Upper lobe of left lung (tissue), 6 donors: ENCODE data around the gene DUSP15. TPM values are rescaled to one million over a fixed set of nuclear protein-coding genes. Genes with fewer than 3 reads are reported as not detected.
"Not testable (repeated sequence)": the region's sequence is repeated elsewhere in the genome, so short reads cannot be mapped to it uniquely, and the experiment has no call there.

ENCODE experiments used
- ATAC-seq, 2 donors: fragments of 200-7000 bp; cut with Tn5 transposase; one replicate each; pipeline ENCODE4 v1.9.1; 2022; ENCODE audit warnings: mild to moderate bottlenecking in 2 of 2, moderate library complexity in 2 of 2; ENCODE audit not compliant: low FRiP score in 2 of 2
- DNase-seq, 2 donors: peaks; one replicate each; pipeline ENCODE4 v3.0.0-alpha.2; 2019 to 2020
- H3K27ac ChIP-seq, 4 donors: fragments of 200-600 bp; sonication (generic); one replicate each; pipeline ENCODE4 v1.5.1; 2016 to 2019
- H3K27me3 ChIP-seq, 4 donors: fragments of 200-600 bp; sonication (generic); one replicate each; pipeline ENCODE4 v1.5.1; 2017 to 2019
- H3K36me3 ChIP-seq, 4 donors: fragments of 200-600 bp; sonication (generic); one replicate each; pipeline ENCODE4 v1.5.1; 2016 to 2019
- H3K4me1 ChIP-seq, 4 donors: fragments of 200-600 bp; sonication (generic); one replicate each; pipeline ENCODE4 v1.5.1; 2018 to 2019
- H3K4me3 ChIP-seq, 4 donors: fragments of 200-600 bp; sonication (generic); one replicate each; pipeline ENCODE4 v1.5.1; 2017 to 2019; ENCODE audit warnings: mild to moderate bottlenecking in 2 of 4, moderate library complexity in 1 of 4
- H3K9me3 ChIP-seq, 4 donors: fragments of 200-600 bp; sonication (generic); one replicate each; pipeline ENCODE4 v1.5.1; 2018 to 2019
- CTCF ChIP-seq, 6 experiments: fragments of 450-650 bp in 4 of 6; fragments of 200-600 bp in 2 of 6; sonication (generic) in 2 of 6; IDR thresholded peaks; one replicate each; pipeline ENCODE4 v1.5.1; 2016 to 2019; ENCODE audit warnings: antibody characterized with exemption in 6 of 6
- EP300 ChIP-seq, 4 donors: sonication (generic); formaldehyde crosslinking; IDR thresholded peaks; one replicate each; pipeline ENCODE4 v1.5.1; 2017; ENCODE audit warnings: antibody characterized with exemption in 4 of 4, control low read depth in 2 of 4
- POLR2A ChIP-seq, 4 donors: fragments of 450-650 bp; IDR thresholded peaks; one replicate each; pipeline ENCODE4 v1.5.1; 2016 to 2017; ENCODE audit warnings: antibody characterized with exemption in 4 of 4, mild to moderate bottlenecking in 2 of 4
- POLR2AphosphoS5 ChIP-seq, 2 donors: sonication (generic); formaldehyde crosslinking; IDR thresholded peaks; one replicate each; pipeline ENCODE4 v1.5.1; 2017; ENCODE audit warnings: antibody characterized with exemption in 2 of 2
- WGBS, 2 donors: methylation state at CpG; one replicate each; pipeline ENCODE4 v1.1.5; 2017 to 2018; 5-methylcytosine and 5-hydroxymethylcytosine counted together
- total RNA-seq, 6 donors: library from RNA; depleted of rRNA in 4 of 6; stranded (reverse); fragments of >200 nt in 4 of 6; gene quantifications; one replicate each; pipeline versions ENCODE4 v1.1.0 to v1.2.1, GENCODE V29; 2016 to 2021
- donor health status: DM: no; HTN: no; CAD: no; lungs with moderate emphysema.
- donor health status: DM: no; HTN: yes; CAD: no; lungs with severe emphysema.

The DUSP15 gene, protein sequence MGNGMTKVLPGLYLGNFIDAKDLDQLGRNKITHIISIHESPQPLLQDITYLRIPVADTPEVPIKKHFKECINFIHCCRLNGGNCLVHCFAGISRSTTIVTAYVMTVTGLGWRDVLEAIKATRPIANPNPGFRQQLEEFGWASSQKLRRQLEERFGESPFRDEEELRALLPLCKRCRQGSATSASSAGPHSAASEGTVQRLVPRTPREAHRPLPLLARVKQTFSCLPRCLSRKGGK
- 1 to 10 TPM in 4 of 6 donors, under 1 TPM in 1, not detected in 1; 0.69 to 1.7 (median 1.1) TPM for total RNA-seq

DNA sequence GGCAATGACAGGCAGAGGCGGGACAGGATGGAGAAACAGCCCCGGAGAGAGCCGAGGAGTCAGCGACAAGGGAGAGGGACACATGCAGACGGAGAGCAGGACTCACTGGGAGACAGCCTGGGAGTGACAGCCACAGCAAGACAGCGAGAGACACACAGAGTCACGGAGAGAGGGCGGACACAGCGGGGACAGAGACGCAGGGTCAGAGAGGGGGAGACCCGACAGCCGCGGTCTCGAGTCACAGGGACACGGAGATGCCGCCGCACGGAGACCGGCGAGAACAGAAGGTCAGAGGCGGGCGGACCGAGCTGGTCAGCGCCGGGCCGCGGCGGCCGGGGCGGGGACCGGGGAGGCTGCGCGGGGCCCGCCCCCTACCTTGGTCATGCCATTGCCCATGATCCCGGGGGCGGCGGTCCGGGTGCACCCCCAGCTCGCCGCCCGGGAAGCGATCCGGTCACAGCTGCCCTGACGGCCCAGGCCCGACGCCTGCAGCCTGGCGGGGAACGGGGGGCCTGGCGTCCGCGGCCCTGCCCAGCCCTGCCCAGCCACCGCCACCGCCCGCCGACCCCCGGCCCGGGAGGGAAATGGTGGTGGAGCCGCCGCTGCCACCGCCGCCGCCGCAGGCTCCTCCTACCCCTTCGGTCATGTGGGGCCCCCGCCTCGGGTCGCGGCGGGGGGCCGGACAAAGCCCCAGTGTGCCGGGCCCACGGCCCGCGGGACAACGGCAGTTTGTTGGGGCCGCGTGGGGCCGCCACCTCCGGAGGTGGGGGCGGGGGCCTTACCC is at the start of gene DUSP15, which contains the start of gene TTLL9:
DUSP15 (minus strand) TSS at position 586 of the 784 bp plus-strand sequence; CDS start at position 396, 190 bp downstream.
TTLL9 (plus strand) TSS at position 693 of the 784 bp plus-strand sequence. CDS start 493 bp downstream, outside the sequence.
- Histone ChIP-seq H3K4me1 (peaks cover 9 to 21% (median 18%) of the 10 kb centered on the region in 4 donors), H3K9me3 (no peaks in the 10 kb centered on the region), H3K4me3 (peak within 1 kb of the TSS; percentile 73 to 92 (median 78)), H3K27ac (peak within 1 kb of the TSS in 3 of 4 donors; percentile 49 to 76 (median 62)), H3K27me3 (peaks cover 0 to 12% (median 4%) of the 10 kb centered on the region in 4 donors), H3K36me3 (no peaks in the 10 kb centered on the region)
- ATAC-seq (peak; percentile 69 to 88), DNase-seq (peak; percentile 60 to 91)
- WGBS, 2 donors, result 1 to 2% methylated on average over 5 to 35 of the region's 80 CpGs
- no peak for TF ChIP-seq CTCF (IDR thresholded peaks at IDR 0.05)
- no peak for TF ChIP-seq POLR2AphosphoS5 (IDR thresholded peaks at IDR 0.05)
- peak in 1 of 4 donors; percentile 28 for TF ChIP-seq POLR2A (IDR thresholded peaks at IDR 0.05)
- TF ChIP-seq EP300 (IDR thresholded peaks at IDR 0.05), result no peak

DNA sequence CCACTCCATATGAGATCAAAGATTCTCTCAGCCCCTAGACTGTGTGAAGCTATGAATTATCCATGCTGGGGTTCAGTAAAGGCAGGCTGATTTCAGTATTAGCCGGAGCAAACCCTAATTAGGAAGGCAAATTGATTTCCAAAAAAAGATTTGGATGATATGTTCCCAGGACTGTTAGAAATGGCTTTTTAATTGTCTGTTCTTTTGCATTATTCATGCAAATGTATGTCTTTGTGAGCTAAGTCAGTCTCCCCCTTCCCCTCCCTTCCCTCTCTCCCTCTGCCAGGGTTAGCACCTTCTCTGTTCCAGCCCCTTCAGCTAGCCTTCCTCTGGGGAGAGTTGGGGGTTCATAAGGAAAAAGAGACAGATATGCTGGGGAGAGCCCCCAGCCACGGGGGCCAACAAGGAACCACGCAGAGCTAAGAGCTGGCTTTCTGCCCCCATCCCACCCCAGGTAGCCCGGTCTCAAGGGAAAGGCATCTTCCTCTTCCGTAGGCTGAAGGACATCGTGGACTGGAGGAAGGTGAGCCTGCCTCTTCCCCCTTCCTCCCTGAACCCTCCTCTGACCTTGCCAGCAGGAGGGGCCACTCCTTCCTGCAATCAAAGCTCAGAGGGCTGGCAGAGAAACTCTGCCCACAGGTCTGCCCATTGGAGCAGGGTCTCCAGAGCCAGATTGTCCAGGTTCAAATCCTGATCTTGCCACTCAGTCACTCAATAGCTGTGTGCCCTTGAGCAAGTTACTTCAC is 49.3 kb upstream of the DUSP15 start:
- Histone ChIP-seq H3K36me3 (no peaks in the 10 kb centered on the region), H3K27me3 (no peaks in the 10 kb centered on the region), H3K27ac (no peak overlapping the region), H3K4me1 (no peaks in the 10 kb centered on the region), H3K4me3 (no peak overlapping the region), H3K9me3 (no peaks in the 10 kb centered on the region)
- TF ChIP-seq CTCF (IDR thresholded peaks at IDR 0.05), result no peak
- TF ChIP-seq POLR2AphosphoS5 (IDR thresholded peaks at IDR 0.05), result no peak
- no peak for TF ChIP-seq EP300 (IDR thresholded peaks at IDR 0.05)
- TF ChIP-seq POLR2A (IDR thresholded peaks at IDR 0.05), result no peak
- 53 to 61% methylated on average over 6 of the region's 6 CpGs for WGBS, 2 donors
- ATAC-seq (no peak), DNase-seq (no peak)

GRCh38 chr20:31918466-31919105 is 48.3 kb upstream of the DUSP15 start:
- TF ChIP-seq POLR2A (IDR thresholded peaks at IDR 0.05) (no peak), POLR2AphosphoS5 (IDR thresholded peaks at IDR 0.05) (no peak), EP300 (IDR thresholded peaks at IDR 0.05) (no peak), CTCF (IDR thresholded peaks at IDR 0.05) (no peak)
- DNase-seq (no peak), ATAC-seq (no peak)
- no peak overlapping the region for H3K27ac ChIP-seq
- no peaks in the 10 kb centered on the region for H3K36me3 ChIP-seq
- no peak overlapping the region for H3K4me3 ChIP-seq
- no peaks in the 10 kb centered on the region for H3K4me1 ChIP-seq
- 77 to 78% methylated on average over 6 to 7 of the region's 7 CpGs for WGBS, 2 donors
- no peaks in the 10 kb centered on the region for H3K9me3 ChIP-seq
- H3K27me3 ChIP-seq, result no peaks in the 10 kb centered on the region

GRCh38 chr20:31917962-31918412 is 47.7 kb upstream of the DUSP15 start:
- not testable (repeated sequence) for H3K4me3 ChIP-seq, H3K4me1 ChIP-seq, H3K9me3 ChIP-seq, H3K27me3 ChIP-seq, DNase-seq, ATAC-seq, H3K36me3 ChIP-seq, H3K27ac ChIP-seq
- WGBS, 2 donors, result 3 to 5% methylated on average over 7 of the region's 7 CpGs
